H9 (cell line): ENCODE data around the gene AFAP1. TPM values are rescaled to one million over a fixed set of nuclear protein-coding genes. Genes with fewer than 3 reads are reported as not detected.

Experiments used
- DNase-seq: peaks from one replicate; pipeline ENCODE4 v3.0.0-alpha.2; 2017
- H2AFZ ChIP-seq: one replicate; pipeline ENCODE4 v1.6.1; 2013; ENCODE audit warnings: mild to moderate bottlenecking, low read length, control low read depth, moderate library complexity
- H2AK5ac ChIP-seq: 2 replicates; pipeline ENCODE4 v1.6.1; 2013; ENCODE audit warnings: low read length, control low read depth, mixed read lengths; ENCODE audit not compliant: insufficient read length
- H2BK120ac ChIP-seq: one replicate; pipeline ENCODE4 v1.6.1; 2013; ENCODE audit warnings: low read depth, mild to moderate bottlenecking, low read length, control low read depth, inconsistent platforms; ENCODE audit not compliant: poor library complexity, severe bottlenecking
- H2BK12ac ChIP-seq: 2 replicates; pipeline ENCODE4 v1.6.1; 2013; ENCODE audit warnings: low read length, control low read depth, mixed read lengths, low read depth; ENCODE audit not compliant: insufficient read length
- H2BK15ac ChIP-seq: 2 replicates; pipeline ENCODE4 v1.6.1; 2013; ENCODE audit warnings: low read depth, low read length, control low read depth
- H2BK20ac ChIP-seq: one replicate; pipeline ENCODE4 v1.6.1; 2013; ENCODE audit warnings: low read depth, mild to moderate bottlenecking, low read length, control low read depth, inconsistent platforms; ENCODE audit not compliant: poor library complexity, severe bottlenecking
- H2BK5ac ChIP-seq: 2 replicates; pipeline ENCODE4 v1.6.1; 2013; ENCODE audit warnings: low read length, control low read depth, mixed read lengths; ENCODE audit not compliant: insufficient read length
- H3K14ac ChIP-seq: 2 replicates; pipeline ENCODE4 v1.6.1; 2013; ENCODE audit warnings: low read length, control low read depth; ENCODE audit not compliant: insufficient read depth
- H3K18ac ChIP-seq: 2 replicates; pipeline ENCODE4 v1.6.1; 2013; ENCODE audit warnings: low read depth, mild to moderate bottlenecking, mixed read lengths, low read length, control low read depth; ENCODE audit not compliant: insufficient read length
- H3K23ac ChIP-seq: 2 replicates; pipeline ENCODE4 v1.6.1; 2013; ENCODE audit warnings: low read length, control low read depth, mixed read lengths, low read depth; ENCODE audit not compliant: insufficient read length
- H3K23me2 ChIP-seq: 2 replicates; pipeline ENCODE4 v1.6.1; 2013; ENCODE audit warnings: low read depth, mild to moderate bottlenecking, mixed read lengths, low read length, control low read depth; ENCODE audit not compliant: insufficient read length, poor library complexity, severe bottlenecking
- H3K27ac ChIP-seq: 2 replicates; pipeline ENCODE4 v1.5.1; 2013; ENCODE audit warnings: low read length, control low read depth, mixed read lengths, low read depth; ENCODE audit not compliant: insufficient read length
- H3K27me3 ChIP-seq: 2 replicates; pipeline ENCODE4 v1.6.1; 2013; ENCODE audit warnings: low read length, control low read depth, inconsistent platforms; ENCODE audit not compliant: insufficient read depth
- H3K4ac ChIP-seq: 2 replicates; pipeline ENCODE4 v1.6.1; 2013; ENCODE audit warnings: low read depth, mild to moderate bottlenecking, control low read depth, inconsistent platforms, low read length, moderate library complexity
- H3K4me1 ChIP-seq: 2 replicates; pipeline ENCODE4 v1.6.1; 2013; ENCODE audit warnings: low read length, control low read depth, inconsistent platforms; ENCODE audit not compliant: insufficient read depth
- H3K4me2 ChIP-seq: 2 replicates; pipeline ENCODE4 v1.6.1; 2013; ENCODE audit warnings: low read length, control low read depth, mixed read lengths; ENCODE audit not compliant: insufficient read length, insufficient read depth
- H3K56ac ChIP-seq: 2 replicates; pipeline ENCODE4 v1.6.1; 2013; ENCODE audit warnings: low read depth, mild to moderate bottlenecking, mixed read lengths, low read length, control low read depth; ENCODE audit not compliant: insufficient read length
- H3K79me1 ChIP-seq: 2 replicates; pipeline ENCODE4 v1.6.1; 2013; ENCODE audit warnings: low read depth, mild to moderate bottlenecking, moderate library complexity, low read length, control low read depth, inconsistent platforms; ENCODE audit not compliant: insufficient read depth, poor library complexity, severe bottlenecking
- H3K79me2 ChIP-seq: 2 replicates; pipeline ENCODE4 v1.6.1; 2013; ENCODE audit warnings: low read length, control low read depth, inconsistent platforms; ENCODE audit not compliant: insufficient read depth
- H3K9ac ChIP-seq: 2 replicates; pipeline ENCODE4 v1.6.1; 2013; ENCODE audit warnings: low read length, control low read depth, mixed read lengths; ENCODE audit not compliant: insufficient read length; ENCODE audit errors: extremely low read depth
- H3K9me3 ChIP-seq: one replicate; pipeline ENCODE4 v1.6.1; 2013; ENCODE audit warnings: low read depth, low read length, inconsistent platforms; ENCODE audit not compliant: control insufficient read depth
- H3T11ph ChIP-seq: one replicate; pipeline ENCODE4 v1.6.1; 2013; ENCODE audit warnings: mild to moderate bottlenecking, low read length, control low read depth, inconsistent platforms
- H4K20me1 ChIP-seq: one replicate; pipeline ENCODE4 v1.6.1; 2013; ENCODE audit not compliant: control insufficient read depth, insufficient read length, insufficient read depth
- H4K5ac ChIP-seq: 2 replicates; pipeline ENCODE4 v1.6.1; 2013; ENCODE audit warnings: low read depth, mild to moderate bottlenecking, mixed read lengths, low read length, control low read depth; ENCODE audit not compliant: insufficient read length
- H4K8ac ChIP-seq: replicated peaks from 2 replicates; pipeline ENCODE4 v1.6.1; 2013; ENCODE audit warnings: low read length, control low read depth, mixed read lengths, low read depth; ENCODE audit not compliant: insufficient read length
- H4K91ac ChIP-seq: 2 replicates; pipeline ENCODE4 v1.6.1; 2013; ENCODE audit warnings: low read depth, mild to moderate bottlenecking, moderate library complexity, mixed read lengths, low read length, control low read depth; ENCODE audit not compliant: insufficient read length
- H3K27ac Mint-ChIP-seq, 3 experiments: 2 replicates in 2 of 3; 3 replicates in 1 of 3; pipeline ENCODE4 v1.8.0; 2020 to 2021; ENCODE audit warnings: mixed read lengths in 3 of 3, mild to moderate bottlenecking in 1 of 3, moderate library complexity in 1 of 3
- H3K27me3 Mint-ChIP-seq: 2 replicates; pipeline ENCODE4 v1.8.0; 2021; ENCODE audit warnings: low read depth, mild to moderate bottlenecking, moderate library complexity, mixed read lengths
- H3K36me3 Mint-ChIP-seq, 3 experiments: 2 replicates in 2 of 3; 3 replicates in 1 of 3; pipeline ENCODE4 v1.8.0; 2020 to 2021; ENCODE audit warnings: low read depth in 3 of 3, mixed read lengths in 3 of 3; ENCODE audit not compliant: insufficient read depth in 1 of 3
- H3K4me1 Mint-ChIP-seq, 2 experiments: 2 replicates each; pipeline ENCODE4 v1.8.0; 2020; ENCODE audit warnings: mixed read lengths in 2 of 2
- H3K4me3 Mint-ChIP-seq, 2 experiments: 2 replicates in 1 of 2; 3 replicates in 1 of 2; pipeline ENCODE4 v1.8.0; 2020 to 2021; ENCODE audit warnings: mild to moderate bottlenecking in 2 of 2, mixed read lengths in 2 of 2, moderate library complexity in 1 of 2
- H3K9me3 Mint-ChIP-seq, 2 experiments: 2 replicates in 1 of 2; 3 replicates in 1 of 2; pipeline ENCODE4 v1.8.0; 2020; ENCODE audit warnings: mild to moderate bottlenecking in 2 of 2, mixed read lengths in 2 of 2, moderate library complexity in 1 of 2
- CTCF ChIP-seq: fragments of 200-600 bp; sonication (generic); conservative IDR thresholded peaks from 3 replicates; pipeline ENCODE4 v1.8.0; 2021; ENCODE audit warnings: antibody characterized with exemption, mild to moderate bottlenecking
- WGBS: extraction: QIAGEN DNeasy Blood & Tissue Kit; methylation state at CpG from one replicate; pipeline ENCODE4 v1.1.7; 2013; ENCODE audit warnings: missing lambda C conversion rate, low lambda C conversion rate, mixed read lengths; ENCODE audit not compliant: insufficient read length; ENCODE audit errors: extremely low coverage; 5-methylcytosine and 5-hydroxymethylcytosine counted together
- total RNA-seq: library from RNA; stranded (reverse); gene quantifications from 2 replicates; pipeline ENCODE4 v1.2.1, GENCODE V29; 2021

Gene AFAP1
- total RNA-seq, 1 experiment from 2014 or later, result 6.5 TPM

GRCh38 chr4:7872264-7872771, 67.3 kb downstream of the AFAP1 start:
- H3K27ac Mint-ChIP-seq, result no peak overlapping the region
- Histone ChIP-seq H2BK12ac (no peak overlapping the region), H2AK5ac (no peak overlapping the region), H3K23me2 (no peaks in the 10 kb centered on the region), H3K18ac (no peak overlapping the region), H3T11ph (no peak overlapping the region), H4K20me1 (no peaks in the 10 kb centered on the region), H2BK120ac (no peak overlapping the region), H2BK15ac (no peak overlapping the region), H3K14ac (no peak overlapping the region), H3K9ac (no peak overlapping the region), H3K9me3 (peaks cover 10% of the 10 kb centered on the region), H2BK5ac (no peak overlapping the region), H4K5ac (no peak overlapping the region), H3K27me3 (no peaks in the 10 kb centered on the region), H3K4ac (no peak overlapping the region), H2AFZ (no peak overlapping the region), H3K79me1 (no peaks in the 10 kb centered on the region), H2BK20ac (no peak overlapping the region), H3K4me2 (no peak overlapping the region), H4K91ac (no peak overlapping the region), H3K4me1 (no peaks in the 10 kb centered on the region), H4K8ac (no peak overlapping the region), H3K56ac (no peak overlapping the region), H3K23ac (no peak overlapping the region), H3K27ac (no peak overlapping the region), H3K79me2 (peaks cover 4% of the 10 kb centered on the region; the same call in 1 of the 2 replicates)
- no peaks in the 10 kb centered on the region for H3K27me3 Mint-ChIP-seq
- no peak for TF ChIP-seq CTCF
- peaks cover 7 to 10% of the 10 kb centered on the region in 2 experiments for H3K4me1 Mint-ChIP-seq
- H3K9me3 Mint-ChIP-seq, result peaks cover 10 to 17% of the 10 kb centered on the region in 2 experiments; a peak in 4 of 5 replicates
- DNase-seq, result no peak
- no CpG with 5 or more reads among the region's 4 CpGs for WGBS
- no peak overlapping the region for H3K4me3 Mint-ChIP-seq
- H3K36me3 Mint-ChIP-seq, result peaks cover 12 to 45% (median 25%) of the 10 kb centered on the region in 3 experiments
